IMR-90 (cell line): ENCODE measurements around the gene NAV2. TPM values are rescaled to one million over a fixed set of nuclear protein-coding genes. Genes with fewer than 3 reads are reported as not detected.

Experiments
- ATAC-seq: fragments of 200-7000 bp; cut with Tn5 transposase; 2 replicates; pipeline ENCODE4 v1.9.1; 2020; ENCODE audit warnings: low read depth, mild to moderate bottlenecking, moderate library complexity
- BruUV-seq: library from RNA; stranded (reverse); fragments of 400-500 nt; replicated peaks from 2 replicates; lab custom pipeline; 2021; lab: Mats Ljungman, UMichigan
- CTCF ChIA-PET: fragments of 300-600 bp; formaldehyde crosslinking; extraction: SDS; loops from one replicate; lab custom pipeline; 2021; ENCODE audit warnings: antibody characterized with exemption; lab: Yijun Ruan, JAX
- POLR2A ChIA-PET: fragments of 300-600 bp; sonication (Branson Sonifier 250); formaldehyde crosslinking; loops from one replicate; lab custom pipeline; 2022; ENCODE audit warnings: antibody characterized with exemption; ENCODE audit not compliant: unreplicated experiment; lab: Charles Lee
- DNase-seq: peaks from one replicate; pipeline ENCODE4 v3.0.0; 2013
- H2AFZ ChIP-seq: replicated peaks from 2 replicates; pipeline ENCODE3; 2013; ENCODE audit warnings: low read length, mild to moderate bottlenecking; ENCODE audit not compliant: poor library complexity
- H2AK5ac ChIP-seq: 2 replicates; pipeline ENCODE4 v1.6.1; 2013; ENCODE audit warnings: low read depth, low read length, inconsistent platforms
- H2AK9ac ChIP-seq: replicated peaks from 2 replicates; pipeline ENCODE3; 2013; ENCODE audit warnings: mild to moderate bottlenecking, low read depth, low read length, moderate library complexity; ENCODE audit not compliant: poor library complexity
- H2BK120ac ChIP-seq: 2 replicates; pipeline ENCODE4 v1.6.1; 2013; ENCODE audit warnings: low read depth, low read length, inconsistent platforms
- H2BK15ac ChIP-seq: 3 replicates; pipeline ENCODE4 v1.6.1; 2013; ENCODE audit warnings: low read depth, low read length, inconsistent platforms
- H2BK20ac ChIP-seq: 2 replicates; pipeline ENCODE4 v1.6.1; 2013; ENCODE audit warnings: low read depth, mild to moderate bottlenecking, inconsistent platforms, low read length, moderate library complexity
- H2BK5ac ChIP-seq: 2 replicates; pipeline ENCODE4 v1.6.1; 2013; ENCODE audit warnings: mild to moderate bottlenecking, low read depth, low read length, inconsistent platforms; ENCODE audit not compliant: poor library complexity, severe bottlenecking
- H3K14ac ChIP-seq: replicated peaks from 2 replicates; pipeline ENCODE4 v1.6.1; 2013; ENCODE audit warnings: low read depth, low read length, inconsistent platforms
- H3K18ac ChIP-seq: 2 replicates; pipeline ENCODE4 v1.6.1; 2013; ENCODE audit warnings: low read depth, low read length, control low read depth
- H3K23ac ChIP-seq: 2 replicates; pipeline ENCODE4 v1.6.1; 2013; ENCODE audit warnings: low read depth, low read length, inconsistent platforms
- H3K27ac ChIP-seq: 2 replicates; pipeline ENCODE4 v1.5.1; 2013; ENCODE audit warnings: mild to moderate bottlenecking, control low read depth, low read length; ENCODE audit not compliant: insufficient read depth
- H3K27me3 ChIP-seq: 2 replicates; pipeline ENCODE4 v1.6.1; 2013; ENCODE audit warnings: low read length; ENCODE audit not compliant: control insufficient read depth, insufficient read depth
- H3K36me3 ChIP-seq: 2 replicates; pipeline ENCODE4 v1.6.1; 2013; ENCODE audit warnings: low read length, mixed read lengths; ENCODE audit not compliant: control insufficient read depth, insufficient read depth
- H3K4ac ChIP-seq: 2 replicates; pipeline ENCODE4 v1.6.1; 2013; ENCODE audit warnings: low read depth, low read length, inconsistent platforms
- H3K4me1 ChIP-seq: 2 replicates; pipeline ENCODE4 v1.6.1; 2013; ENCODE audit warnings: low read length, mixed read lengths; ENCODE audit not compliant: control insufficient read depth, insufficient read depth
- H3K4me2 ChIP-seq: 2 replicates; pipeline ENCODE4 v1.6.1; 2013; ENCODE audit warnings: low read depth, mild to moderate bottlenecking, control low read depth, low read length, moderate library complexity
- H3K4me3 ChIP-seq: 2 replicates; pipeline ENCODE4 v1.5.1; 2013; ENCODE audit warnings: low read depth, mild to moderate bottlenecking, control low read depth, low read length, moderate library complexity; ENCODE audit not compliant: insufficient read depth
- H3K56ac ChIP-seq: 2 replicates; pipeline ENCODE4 v1.6.1; 2013; ENCODE audit warnings: low read length, inconsistent platforms; ENCODE audit not compliant: insufficient read depth; ENCODE audit errors: extremely low read depth
- H3K79me1 ChIP-seq, 2 experiments: 2 replicates each; pipeline ENCODE4 v1.6.1; 2013; ENCODE audit warnings: low read length in 2 of 2, inconsistent platforms in 1 of 2, low read depth in 1 of 2
- H3K9ac ChIP-seq: 2 replicates; pipeline ENCODE4 v1.6.1; 2013; ENCODE audit warnings: low read depth, low read length, control low read depth
- H3K9me1 ChIP-seq: 2 replicates; pipeline ENCODE4 v1.6.1; 2013; ENCODE audit warnings: low read length, inconsistent platforms; ENCODE audit not compliant: insufficient read depth
- H3K9me3 ChIP-seq: 2 replicates; pipeline ENCODE4 v1.6.1; 2013; ENCODE audit warnings: low read length; ENCODE audit not compliant: control insufficient read depth, insufficient read depth
- H4K20me1 ChIP-seq: 2 replicates; pipeline ENCODE4 v1.6.1; 2013; ENCODE audit warnings: low read length, inconsistent platforms; ENCODE audit not compliant: insufficient read depth
- H4K5ac ChIP-seq: 2 replicates; pipeline ENCODE4 v1.6.1; 2013; ENCODE audit warnings: mild to moderate bottlenecking, low read depth, low read length, control low read depth
- H4K8ac ChIP-seq, 2 experiments: 2 replicates each; pipeline ENCODE4 v1.6.1; 2013; ENCODE audit warnings: low read depth in 2 of 2, low read length in 2 of 2, control low read depth in 1 of 2, inconsistent platforms in 1 of 2
- H4K91ac ChIP-seq: 2 replicates; pipeline ENCODE4 v1.6.1; 2013; ENCODE audit warnings: low read depth, low read length, inconsistent platforms; ENCODE audit not compliant: insufficient read depth
- BHLHE40 ChIP-seq: fragments of 150-350 bp; IDR thresholded peaks from 2 replicates; pipeline ENCODE4 v1.6.1; 2016; ENCODE audit warnings: mild to moderate bottlenecking, low read depth, low read length
- MAFK ChIP-seq: IDR thresholded peaks from 2 replicates; pipeline ENCODE4 v1.6.1; 2012; ENCODE audit warnings: low read depth, low read length, improper control_type of control experiment
- WGBS, 2 experiments: methylation state at CpG; one replicate each; pipeline versions ENCODE4 v1.1.5 to v1.1.7; 2013; ENCODE audit warnings: missing lambda C conversion rate in 2 of 2; ENCODE audit not compliant: insufficient read length in 1 of 2; ENCODE audit errors: extremely low coverage in 2 of 2; 5-methylcytosine and 5-hydroxymethylcytosine counted together
- dilution Hi-C: fragments of 300-500 bp; cut with HindIII; formaldehyde crosslinking; loops from one replicate; pipeline ENCODE4 v1.14.3; 2018; ENCODE audit warnings: low sequenced_read_pairs; ENCODE audit not compliant: unreplicated experiment
- in situ Hi-C: fragments of 300-500 bp; cut with MboI; formaldehyde crosslinking; loops from 3 replicates; pipeline ENCODE4 v1.14.3; 2019; ENCODE audit warnings: low sequenced_read_pairs, inconsistent platforms, mixed read lengths
- intact Hi-C: fragments of 100-400 bp; cut with micrococcal nuclease; formaldehyde crosslinking; loops from 2 replicates; pipeline ENCODE4 v1.10.0; 2022
- polyA plus RNA-seq, 3 experiments: library from polyadenylated mRNA; depleted of rRNA; stranded (reverse); fragments of >200 nt; gene quantifications; 2 replicates each; pipeline ENCODE4 v1.2.3, GENCODE V29; 2012; ENCODE audit warnings: low replicate concordance in 1 of 3
- total RNA-seq: library from RNA; depleted of rRNA; stranded (reverse); fragments of >200 nt; gene quantifications from 2 replicates; pipeline ENCODE4 v1.2.3, GENCODE V29; 2012

The NAV2 gene
- total and polyA plus RNA-seq, 2 of the 4 experiments (the other 2 are of a cell fraction): 4.5 to 12.6 TPM

DNA sequence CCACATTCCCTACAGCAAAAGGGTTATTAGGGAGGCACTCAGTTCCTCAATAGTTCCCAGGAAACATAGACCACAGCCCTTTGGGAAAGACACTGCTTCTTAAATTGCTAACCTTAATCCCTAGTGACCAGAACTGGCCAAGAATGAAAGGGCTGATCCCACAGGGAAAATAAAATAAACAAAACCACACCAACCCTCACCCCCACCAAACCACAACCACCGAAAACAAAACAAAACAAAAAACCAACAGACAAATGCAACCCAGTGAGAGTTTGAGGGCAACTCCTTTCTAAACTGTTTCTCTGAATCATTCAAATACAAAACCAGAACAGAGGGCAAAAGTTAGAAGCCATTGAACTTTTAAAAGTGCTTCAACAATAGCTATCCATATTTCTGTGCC lies 57.2 kb downstream of the NAV2 start:
- ATAC-seq (peak; percentile 82), DNase-seq (peak; percentile 66)
- no peak overlapping the region for H3K56ac ChIP-seq
- peaks cover 24% of the 10 kb centered on the region for H3K9me1 ChIP-seq
- no peak overlapping the region for H2AFZ ChIP-seq
- H3K4me2 ChIP-seq: 0 out of 2 replicates have a peak overlapping the region, but pooled peaks have one; percentile 15
- WGBS, 2 experiments: no CpG with 5 or more reads among the region's 1 CpG
- H4K20me1 ChIP-seq: peaks cover 97% of the 10 kb centered on the region
- H3K4ac ChIP-seq: no peak overlapping the region
- intact Hi-C loops: no loop called here
- H3K4me1 ChIP-seq: peaks cover 4% of the 10 kb centered on the region
- H4K91ac ChIP-seq: no peak overlapping the region
- ChIA-PET POLR2A (no interaction called here), CTCF (no interaction called here)
- H2AK9ac ChIP-seq: no peak overlapping the region
- no peaks in the 10 kb centered on the region for H3K9me3 ChIP-seq
- no peak overlapping the region for H3K9ac ChIP-seq
- H3K36me3 ChIP-seq: no peaks in the 10 kb centered on the region
- dilution Hi-C loops: no loop called here
- peaks cover 66 to 81% of the 10 kb centered on the region in 2 experiments for H3K79me1 ChIP-seq
- H2BK120ac ChIP-seq: no peak overlapping the region
- H4K5ac ChIP-seq: no peak overlapping the region
- no peak overlapping the region for H3K18ac ChIP-seq
- H3K23ac ChIP-seq: no peak overlapping the region
- no peak overlapping the region for H2AK5ac ChIP-seq
- no peak overlapping the region for H2BK15ac ChIP-seq
- no TSS peak for BruUV-seq
- no peak for TF ChIP-seq MAFK
- TF ChIP-seq BHLHE40: peak; percentile 43; the same call in 1 of the 2 replicates
- H3K27ac ChIP-seq: no peak overlapping the region
- H4K8ac ChIP-seq: no peak overlapping the region
- in situ Hi-C loops: loop anchor here (25.0 kb wide), 1 partner anchor 683 kb away; no protein-coding TSS in a partner anchor
- H3K4me3 ChIP-seq: no peak overlapping the region
- H3K27me3 ChIP-seq: peaks cover 8% of the 10 kb centered on the region; the same call in 1 of the 2 replicates
- no peak overlapping the region for H2BK20ac ChIP-seq
- H3K14ac ChIP-seq: no peak overlapping the region
- no peak overlapping the region for H2BK5ac ChIP-seq
